Adrenal gland (tissue), 12 donors: ENCODE results near the gene HNF1A. TPM values are rescaled to one million over a fixed set of nuclear protein-coding genes. Genes with fewer than 3 reads are reported as not detected.

Source experiments
- DNase-seq, 7 donors: peaks; one replicate each; pipeline ENCODE4 v3.0.0-alpha.2; 2019 to 2020
- H3K27ac ChIP-seq, 5 donors: fragments of 200-600 bp; sonication (generic) in 4 of 5; 1 replicate in 3 of 5; 2 replicates in 2 of 5; pipeline versions ENCODE4 v1.5.1 to v1.8.0; 2016 to 2020; ENCODE audit warnings: mild to moderate bottlenecking in 1 of 5
- H3K27me3 ChIP-seq: fragments of 200-600 bp; 2 replicates; pipeline ENCODE4 v1.8.0; 2021
- H3K36me3 ChIP-seq, 2 donors: fragments of 200-600 bp; replicated peaks in 1 of 2; 1 replicate in 1 of 2; 2 replicates in 1 of 2; pipeline versions ENCODE4 v1.5.1 to v1.8.0; 2018 to 2022
- H3K4me1 ChIP-seq, 2 donors: fragments of 200-600 bp; replicated peaks in 1 of 2; 1 replicate in 1 of 2; 2 replicates in 1 of 2; pipeline versions ENCODE4 v1.5.1 to v1.8.0; 2018 to 2021
- H3K4me3 ChIP-seq, 4 donors: fragments of 200-600 bp; sonication (generic) in 3 of 4; one replicate each; pipeline ENCODE4 v1.5.1; 2016 to 2018
- H3K9me3 ChIP-seq, 3 donors: fragments of 200-600 bp; sonication (generic) in 1 of 3; replicated peaks in 1 of 3; 1 replicate in 2 of 3; 2 replicates in 1 of 3; pipeline versions ENCODE4 v1.5.1 to v1.8.0; 2016 to 2021
- POLR2A ChIP-seq, 2 donors: fragments of 450-650 bp; IDR thresholded peaks; one replicate each; pipeline ENCODE4 v1.6.1; 2017; ENCODE audit warnings: antibody characterized with exemption in 2 of 2, mild to moderate bottlenecking in 2 of 2, moderate library complexity in 1 of 2
- WGBS, 4 donors: extraction: QIAGEN DNeasy Blood & Tissue Kit in 2 of 4; methylation state at CpG; one replicate each; pipeline versions ENCODE4 v1.1.5 to v1.1.7; 2013 to 2017; 5-methylcytosine and 5-hydroxymethylcytosine counted together
- intact Hi-C, 2 donors: fragments of 100-400 bp; cut with DNase I; formaldehyde crosslinking; loops; one replicate each; pipeline versions ENCODE4 v1.14.1 to v1.15.0; 2022 to 2023
- polyA plus RNA-seq, 3 donors: library from polyadenylated mRNA; stranded (reverse); fragments of 200-250 nt in 2 of 3; fragments of 350-450 nt in 1 of 3; fragmentation: Illumina TruSeq in 1 of 3; extraction: RNeasy Lipid Tissue Mini Kit (QIAGEN cat#74804) in 1 of 3; gene quantifications; one replicate each; pipeline ENCODE4 v1.2.3, GENCODE V29; 2013 to 2014
- total RNA-seq, 9 donors: library from RNA; depleted of rRNA in 4 of 9; stranded (reverse); fragments of >200 nt in 4 of 9; fragments of 120-200 nt in 1 of 9; fragmentation: NEBNext Ultra II Directional in 1 of 9; extraction: Animal tissue kit (Norgen Biotek cat#: 25700) in 1 of 9; gene quantifications; one replicate each; pipeline versions ENCODE4 v1.1.0 to v1.2.4, GENCODE V29; 2013 to 2023
- TF ChIP-seq, protein P1 (sequence below), 6 experiments: fragments of 450-650 bp in 4 of 6; fragments of 200-600 bp in 2 of 6; sonication (generic) in 1 of 6; IDR thresholded peaks; 1 replicate in 5 of 6; 2 replicates in 1 of 6; pipeline versions ENCODE4 v1.5.1 to v1.8.0; 2016 to 2021; ENCODE audit warnings: antibody characterized with exemption in 6 of 6, mild to moderate bottlenecking in 2 of 6, moderate library complexity in 1 of 6
- donor health status: healthy with polysubstance abuse.
- donor health status: Bipolar disorder and iron deficiency.
- donor health status: DM: yes; HTN: yes; CAD: no.
- donor health status: DM: no; HTN: no; CAD: no.
- donor health status: DM: no; HTN: no; CAD: no.
- donor health status: DM: yes; HTN: yes; CAD: no.

HNF1A gene
- total and polyA plus RNA-seq, 12 donors, result 0.03 to 0.08 TPM; not detected in 10

DNA sequence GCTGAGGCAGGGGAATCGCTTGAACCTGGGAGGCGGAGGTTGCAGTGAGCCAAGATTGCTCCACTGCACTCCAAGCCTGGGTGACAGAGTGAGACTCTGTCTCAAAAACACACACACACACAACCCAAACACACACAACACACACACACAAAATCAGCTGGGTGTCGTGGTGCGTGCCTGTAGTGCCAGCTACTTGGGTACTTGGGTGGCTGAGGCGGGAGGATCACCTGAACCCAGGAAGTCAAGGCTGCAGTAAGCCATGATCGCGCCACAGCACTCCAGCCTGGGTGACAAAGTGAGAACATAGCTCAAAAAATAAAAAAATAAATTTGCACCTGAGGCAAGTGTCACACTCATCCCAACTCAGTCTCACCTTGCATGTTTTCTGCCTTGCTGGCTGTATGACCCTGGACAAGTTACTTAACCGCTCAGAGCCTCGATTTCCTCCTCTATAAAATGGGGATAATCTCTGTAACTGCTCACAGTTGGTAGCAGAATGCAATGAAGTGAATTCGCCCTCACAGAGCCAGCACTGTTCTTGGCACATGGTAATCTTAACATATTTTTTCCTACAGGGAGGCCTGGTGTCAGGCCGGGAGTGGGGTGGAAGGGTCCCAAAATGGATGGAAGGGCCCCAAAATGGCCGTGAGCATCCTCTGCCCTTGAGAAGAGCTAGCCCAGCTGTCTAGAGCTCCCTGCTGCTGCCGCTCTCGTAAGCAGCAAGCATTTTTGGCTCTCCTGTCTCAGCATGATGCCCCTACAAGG is 630 bp upstream of the HNF1A start:
- Histone ChIP-seq H3K4me3 (no peak overlapping the region), H3K36me3 (no peaks in the 10 kb centered on the region), H3K9me3 (no peaks in the 10 kb centered on the region), H3K4me1 (no peaks in the 10 kb centered on the region), H3K27ac (no peak overlapping the region), H3K27me3 (no peaks in the 10 kb centered on the region)
- no peak for DNase-seq
- intact Hi-C loops, result loop anchor here (10.0 kb wide), 3 partner anchors 223 to 393 kb away; partner anchors contain the start of genes CABP1 (in 2 of the 2) and POP5 (in 1 of the 2)
- WGBS, 4 donors, result 89 to 94% (median 92%) methylated on average over 12 to 14 of the region's 14 CpGs
- TF ChIP-seq POLR2A (IDR thresholded peaks at IDR 0.05), result no peak
- TF ChIP-seq, protein P1, sequence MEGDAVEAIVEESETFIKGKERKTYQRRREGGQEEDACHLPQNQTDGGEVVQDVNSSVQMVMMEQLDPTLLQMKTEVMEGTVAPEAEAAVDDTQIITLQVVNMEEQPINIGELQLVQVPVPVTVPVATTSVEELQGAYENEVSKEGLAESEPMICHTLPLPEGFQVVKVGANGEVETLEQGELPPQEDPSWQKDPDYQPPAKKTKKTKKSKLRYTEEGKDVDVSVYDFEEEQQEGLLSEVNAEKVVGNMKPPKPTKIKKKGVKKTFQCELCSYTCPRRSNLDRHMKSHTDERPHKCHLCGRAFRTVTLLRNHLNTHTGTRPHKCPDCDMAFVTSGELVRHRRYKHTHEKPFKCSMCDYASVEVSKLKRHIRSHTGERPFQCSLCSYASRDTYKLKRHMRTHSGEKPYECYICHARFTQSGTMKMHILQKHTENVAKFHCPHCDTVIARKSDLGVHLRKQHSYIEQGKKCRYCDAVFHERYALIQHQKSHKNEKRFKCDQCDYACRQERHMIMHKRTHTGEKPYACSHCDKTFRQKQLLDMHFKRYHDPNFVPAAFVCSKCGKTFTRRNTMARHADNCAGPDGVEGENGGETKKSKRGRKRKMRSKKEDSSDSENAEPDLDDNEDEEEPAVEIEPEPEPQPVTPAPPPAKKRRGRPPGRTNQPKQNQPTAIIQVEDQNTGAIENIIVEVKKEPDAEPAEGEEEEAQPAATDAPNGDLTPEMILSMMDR (IDR thresholded peaks at IDR 0.05), result no peak

DNA sequence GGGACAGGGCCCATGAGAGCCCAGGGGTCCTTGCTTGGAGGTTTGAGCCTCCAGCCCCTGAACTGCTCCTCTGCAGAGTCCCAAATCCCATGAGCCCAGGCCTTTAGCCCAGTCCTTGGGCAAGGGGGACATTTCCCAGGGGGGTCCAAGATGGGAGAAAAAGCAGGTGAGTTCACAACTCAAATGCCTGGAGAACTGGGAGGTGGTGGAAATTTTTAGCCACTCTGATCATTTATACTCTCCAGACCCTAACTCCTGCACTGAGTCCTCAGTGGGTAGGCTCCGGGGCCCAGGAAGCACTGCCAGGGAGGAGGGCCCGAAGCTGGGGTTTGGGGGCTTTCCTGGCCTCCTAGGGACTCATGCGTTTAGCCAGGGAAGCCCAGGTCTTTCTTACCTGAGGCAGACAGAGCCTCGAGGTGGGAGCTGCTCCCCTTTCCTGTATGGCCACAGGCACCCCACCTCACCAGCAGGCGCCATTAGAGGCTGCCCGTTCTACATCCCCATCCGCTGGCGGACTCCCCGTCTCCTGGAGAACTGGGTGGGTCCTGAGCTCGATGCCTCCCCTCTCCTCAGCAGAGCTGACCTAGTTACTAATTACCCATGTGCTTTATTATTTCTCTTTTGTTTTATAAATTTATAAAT is 998 bp downstream of the HNF1A start:
- no peaks in the 10 kb centered on the region for H3K9me3 ChIP-seq
- TF ChIP-seq, protein P1 (IDR thresholded peaks at IDR 0.05), result no peak
- no peak for TF ChIP-seq POLR2A (IDR thresholded peaks at IDR 0.05)
- H3K36me3 ChIP-seq, result no peaks in the 10 kb centered on the region
- H3K4me3 ChIP-seq, result no peak overlapping the region
- no peaks in the 10 kb centered on the region for H3K4me1 ChIP-seq
- no peak for DNase-seq
- 81 to 89% (median 87%) methylated on average over 9 to 10 of the region's 10 CpGs for WGBS, 4 donors
- H3K27me3 ChIP-seq, result no peaks in the 10 kb centered on the region
- intact Hi-C loops, result loop anchor here (10.0 kb wide), 3 partner anchors 225 to 395 kb away; partner anchors contain the start of genes CABP1 (in 2 of the 2) and POP5 (in 1 of the 2)
- H3K27ac ChIP-seq, result no peak overlapping the region

DNA sequence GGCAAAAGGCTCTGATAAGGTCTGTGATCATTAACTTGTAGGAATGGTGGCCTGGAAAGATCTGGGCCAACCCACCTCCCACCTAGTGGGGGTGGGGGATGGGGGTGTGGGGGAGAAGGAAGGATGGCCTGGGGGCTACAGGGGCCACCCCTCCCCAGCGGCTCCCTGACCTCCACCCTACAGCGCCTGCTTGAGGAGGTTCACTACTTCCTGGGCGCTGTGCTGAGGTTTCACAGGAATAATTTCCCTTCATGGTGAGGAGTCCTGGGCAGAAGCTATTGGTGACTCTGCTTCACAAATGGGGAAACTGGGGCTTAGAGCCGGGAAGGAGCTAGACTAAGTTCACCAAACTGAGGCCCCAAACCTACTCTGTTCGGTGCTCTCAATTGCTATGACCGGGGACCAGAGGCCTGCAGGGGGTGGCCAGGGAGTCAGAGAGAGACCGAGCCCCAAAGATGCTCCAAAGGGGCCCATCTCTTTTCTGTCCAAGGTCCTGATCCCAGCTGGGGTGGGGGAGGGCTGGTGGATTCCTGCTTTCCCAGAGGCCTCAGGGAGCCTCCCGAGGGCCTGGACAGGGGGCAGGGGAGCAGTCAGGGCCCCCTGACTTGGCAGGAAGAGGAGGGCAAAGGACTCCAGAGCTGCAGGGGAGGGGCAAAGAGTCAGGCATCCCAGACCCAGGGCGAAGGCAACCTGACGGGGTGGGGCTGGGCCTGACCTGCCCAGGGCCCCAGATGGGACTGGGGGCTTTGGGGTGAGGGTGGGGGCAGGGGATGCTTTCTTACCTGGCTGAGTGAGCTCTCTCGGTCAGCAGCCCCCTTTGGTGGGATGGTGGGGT is 1.7 kb downstream of the HNF1A start:
- intact Hi-C loops, result loop anchor here (10.0 kb wide), 3 partner anchors 225 to 395 kb away; partner anchors contain the start of genes CABP1 (in 2 of the 2) and POP5 (in 1 of the 2)
- 65 to 81% (median 78%) methylated on average over 7 to 11 of the region's 11 CpGs for WGBS, 4 donors
- H3K27ac ChIP-seq, result no peak overlapping the region

More for the DNA sequence above, 1.7 kb downstream of the HNF1A start:
- no peaks in the 10 kb centered on the region for H3K36me3 ChIP-seq
- TF ChIP-seq POLR2A (IDR thresholded peaks at IDR 0.05), result no peak
- TF ChIP-seq, protein P1 (IDR thresholded peaks at IDR 0.05), result no peak
- H3K4me1 ChIP-seq, result no peaks in the 10 kb centered on the region
- H3K4me3 ChIP-seq, result no peak overlapping the region
- no peak for DNase-seq
- no peaks in the 10 kb centered on the region for H3K9me3 ChIP-seq
- no peaks in the 10 kb centered on the region for H3K27me3 ChIP-seq
